GM21717 (cell line): ENCODE data around the gene IGSF23.
"Not testable (repeated sequence)": the region's sequence is repeated elsewhere in the genome, so short reads cannot be mapped to it uniquely, and the experiment has no call there.

Experiments used
- ATAC-seq: cut with Tn5 transposase; IDR thresholded peaks from one replicate; pipeline ENCODE4 v1.9.1; 2021; ENCODE audit warnings: mild to moderate bottlenecking, moderate library complexity; ENCODE audit not compliant: unreplicated experiment

IGSF23 gene

GRCh38 chr19:44587963-44588770 is 25.2 kb upstream of the IGSF23 start:
- no peak for ATAC-seq

GRCh38 chr19:44588771-44589112 is 24.6 kb upstream of the IGSF23 start:
- ATAC-seq, result no peak

- ATAC-seq, result no peak
Measured at GRCh38 chr19:44590245-44591059, 22.9 kb upstream of the IGSF23 start.

GRCh38 chr19:44591340-44591993 is 21.9 kb upstream of the IGSF23 start:
- not testable (repeated sequence) for ATAC-seq

- ATAC-seq, result no peak
Measured at GRCh38 chr19:44592451-44592890, 20.9 kb upstream of the IGSF23 start.

GRCh38 chr19:44593294-44593693 is 20.1 kb upstream of the IGSF23 start:
- no peak for ATAC-seq

- ATAC-seq, result not testable (repeated sequence)
Measured at GRCh38 chr19:44593866-44594266, 19.5 kb upstream of the IGSF23 start.

GRCh38 chr19:44596428-44597130 is 16.8 kb upstream of the IGSF23 start:
- ATAC-seq, result no peak

GRCh38 chr19:44597131-44597491 is 16.3 kb upstream of the IGSF23 start:
- ATAC-seq, result no peak

GRCh38 chr19:44598355-44598754 is 15.0 kb upstream of the IGSF23 start:
- no peak for ATAC-seq

GRCh38 chr19:44598880-44599279 is 14.5 kb upstream of the IGSF23 start:
- ATAC-seq, result no peak

- ATAC-seq, result no peak
Measured at GRCh38 chr19:44600466-44600865, 12.9 kb upstream of the IGSF23 start.

GRCh38 chr19:44602081-44602480 is 11.3 kb upstream of the IGSF23 start:
- ATAC-seq, result no peak

- ATAC-seq, result no peak
Measured at GRCh38 chr19:44603201-44603945, 10.0 kb upstream of the IGSF23 start.

GRCh38 chr19:44604241-44604640 is 9.1 kb upstream of the IGSF23 start:
- ATAC-seq, result no peak

- no peak for ATAC-seq
Measured at GRCh38 chr19:44605547-44605946, 7.8 kb upstream of the IGSF23 start.

- ATAC-seq, result no peak
Measured at GRCh38 chr19:44607049-44607448, 6.3 kb upstream of the IGSF23 start.

- no peak for ATAC-seq
Measured at GRCh38 chr19:44607917-44608316, 5.4 kb upstream of the IGSF23 start.

- ATAC-seq, result no peak
Measured at GRCh38 chr19:44608391-44608821, 5.0 kb upstream of the IGSF23 start.

- ATAC-seq, result no peak
Measured at GRCh38 chr19:44609219-44609618, 4.1 kb upstream of the IGSF23 start.
